Endothelial cell of umbilical vein (primary cell): ENCODE results near the gene WDR90. TPM values are rescaled to one million over a fixed set of nuclear protein-coding genes. Genes with fewer than 3 reads are reported as not detected.

Source experiments
- BruUV-seq: library from RNA; stranded (reverse); fragments of 400-500 nt; replicated peaks from 2 replicates; lab custom pipeline; 2021; lab: Mats Ljungman, UMichigan
- CTCF ChIA-PET: fragments of 300-600, 350-600 bp; sonication (Branson Sonifier 250); formaldehyde crosslinking; loops from one replicate; lab custom pipeline; 2021; ENCODE audit warnings: antibody characterized with exemption, inconsistent platforms; lab: Charles Lee
- POLR2A ChIA-PET: fragments of 300-600, 350-600 bp; sonication (Branson Sonifier 250); formaldehyde crosslinking; loops from one replicate; lab custom pipeline; 2021; ENCODE audit warnings: antibody characterized with exemption, inconsistent platforms; lab: Charles Lee
- DNase-seq: peaks from one replicate; pipeline ENCODE4 v3.0.0-alpha.2; 2011; ENCODE audit warnings: low read depth, low spot score
- FAIRE-seq: peaks from 2 replicates; lab custom pipeline; 2011; peaks lifted over from hg19 to GRCh38; lab: Jason Lieb, UNC
- H2AFZ ChIP-seq: 2 replicates; pipeline ENCODE4 v1.6.0; 2012; ENCODE audit warnings: low read depth, low read length, control low read depth, inconsistent platforms
- H3K27ac ChIP-seq: 2 replicates; pipeline ENCODE4 v1.5.1; 2011; ENCODE audit warnings: low read depth, mild to moderate bottlenecking, control low read depth, low read length, moderate library complexity; ENCODE audit not compliant: insufficient read depth
- H3K27me3 ChIP-seq, 2 experiments: 2 replicates each; pipeline versions ENCODE4 v1.6.0 to v1.6.1; 2011; ENCODE audit warnings: low read length in 2 of 2, mixed read lengths in 1 of 2; ENCODE audit not compliant: control insufficient read depth in 2 of 2, insufficient read depth in 2 of 2
- H3K36me3 ChIP-seq, 2 experiments: 2 replicates in 1 of 2; 3 replicates in 1 of 2; pipeline ENCODE4 v1.5.1; 2011; ENCODE audit warnings: low read length in 2 of 2, mild to moderate bottlenecking in 1 of 2, moderate library complexity in 1 of 2; ENCODE audit not compliant: control insufficient read depth in 2 of 2, insufficient read depth in 2 of 2; ENCODE audit errors: extremely low read depth in 1 of 2
- H3K4me1 ChIP-seq: 3 replicates; pipeline ENCODE4 v1.5.1; 2011; ENCODE audit warnings: mild to moderate bottlenecking, low read length; ENCODE audit not compliant: control insufficient read depth, insufficient read depth; ENCODE audit errors: extremely low read depth
- H3K4me2 ChIP-seq: 2 replicates; pipeline ENCODE4 v1.6.1; 2011; ENCODE audit warnings: low read length, control low read depth, mixed read lengths; ENCODE audit not compliant: insufficient read depth
- H3K4me3 ChIP-seq, 3 experiments: fragments of 200-600 bp in 1 of 3; sonication (generic), shearing (Covaris generic) in 1 of 3; replicated peaks in 1 of 3; 2 replicates each; pipeline ENCODE4 v1.5.1; 2011 to 2016; ENCODE audit warnings: control low read depth in 3 of 3, low read length in 3 of 3, mild to moderate bottlenecking in 2 of 3, inconsistent platforms in 1 of 3, low read depth in 1 of 3, moderate library complexity in 1 of 3; ENCODE audit not compliant: insufficient read depth in 1 of 3
- H3K79me2 ChIP-seq: 2 replicates; pipeline ENCODE4 v1.6.0; 2012; ENCODE audit warnings: low read length, inconsistent platforms; ENCODE audit not compliant: control insufficient read depth, insufficient read depth
- H3K9ac ChIP-seq: replicated peaks from 2 replicates; pipeline ENCODE3; 2011; ENCODE audit warnings: low read length, control low read depth; ENCODE audit not compliant: insufficient read depth; ENCODE audit errors: extremely low read depth
- H3K9me1 ChIP-seq: replicated peaks from 3 replicates; pipeline ENCODE4 v1.6.0; 2011; ENCODE audit warnings: mild to moderate bottlenecking, low read length; ENCODE audit not compliant: control insufficient read depth, insufficient read depth; ENCODE audit errors: extremely low read depth
- H3K9me3 ChIP-seq: replicated peaks from 2 replicates; pipeline ENCODE4 v1.5.1; 2012; ENCODE audit warnings: low read length, inconsistent platforms; ENCODE audit not compliant: control insufficient read depth, insufficient read depth
- H4K20me1 ChIP-seq: replicated peaks from 2 replicates; pipeline ENCODE3; 2011; ENCODE audit warnings: mild to moderate bottlenecking, low read length; ENCODE audit not compliant: control insufficient read depth, insufficient read depth; ENCODE audit errors: extremely low read depth
- EZH2 ChIP-seq: IDR thresholded peaks from 2 replicates; pipeline ENCODE4 v1.6.1; 2012; ENCODE audit warnings: borderline replicate concordance, low read depth, mild to moderate bottlenecking, moderate library complexity, low read length, inconsistent platforms; ENCODE audit not compliant: severe bottlenecking
- FOS ChIP-seq: IDR thresholded peaks from 2 replicates; pipeline ENCODE4 v1.6.1; 2011; ENCODE audit warnings: mild to moderate bottlenecking, low read length, moderate library complexity, borderline replicate concordance; ENCODE audit not compliant: insufficient read depth
- GATA2 ChIP-seq: IDR thresholded peaks from 2 replicates; pipeline ENCODE4 v1.7.0; 2011; ENCODE audit warnings: low read depth, mild to moderate bottlenecking, moderate library complexity, mixed read lengths, low read length; ENCODE audit not compliant: insufficient read length, insufficient read depth
- JUN ChIP-seq: IDR thresholded peaks from 2 replicates; pipeline ENCODE4 v1.6.1; 2011; ENCODE audit warnings: borderline replicate concordance, low read depth; ENCODE audit not compliant: insufficient read length, insufficient read depth
- POLR2AphosphoS5 ChIP-seq: IDR thresholded peaks from 2 replicates; pipeline ENCODE4 v1.6.1; 2012; ENCODE audit warnings: low read depth, mild to moderate bottlenecking, control low read depth, low read length, moderate library complexity; ENCODE audit not compliant: insufficient read depth
- dilution Hi-C: fragments of 300-500 bp; cut with MboI; formaldehyde crosslinking; loops from one replicate; pipeline ENCODE4 v1.15.0; 2019; ENCODE audit warnings: low sequenced_read_pairs; ENCODE audit not compliant: extremely low pct_ligation_motif_present
- intact Hi-C: fragments of 100-400 bp; cut with micrococcal nuclease; formaldehyde crosslinking; loops from one replicate; pipeline ENCODE4 v1.10.0; 2022
- polyA plus RNA-seq, 4 experiments: library from polyadenylated mRNA; depleted of rRNA in 3 of 4; stranded (reverse) in 3 of 4; unstranded in 1 of 4; fragments of >200 nt; gene quantifications; 2 replicates each; pipeline versions ENCODE4 v1.2.1 to v1.2.3, GENCODE V29; 2011 to 2012; ENCODE audit warnings: missing spikeins in 1 of 4
- total RNA-seq: library from RNA; stranded (reverse); gene quantifications from 2 replicates; pipeline ENCODE4 v1.2.3, GENCODE V29; 2021
- TF ChIP-seq, protein P1 (sequence below): IDR thresholded peaks from 2 replicates; pipeline ENCODE4 v1.6.1; 2011; ENCODE audit not compliant: insufficient read depth, insufficient read length
- TF ChIP-seq, protein P2 (sequence below), 2 donors: IDR thresholded peaks; 1 replicate in 1 of 2; 2 replicates in 1 of 2; pipeline ENCODE4 v1.5.1; 2011; ENCODE audit warnings: low read length in 2 of 2, mild to moderate bottlenecking in 2 of 2, moderate library complexity in 2 of 2, control low read depth in 1 of 2, inconsistent platforms in 1 of 2, low read depth in 1 of 2; ENCODE audit not compliant: insufficient read depth in 1 of 2; ENCODE audit errors: extremely low read depth in 1 of 2

WDR90 gene
- total and polyA plus RNA-seq, 2 donors (not counting 3 experiments of a cell fraction or from before 2014, with no cell fraction given): 22.2 to 51.8 TPM

DNA sequence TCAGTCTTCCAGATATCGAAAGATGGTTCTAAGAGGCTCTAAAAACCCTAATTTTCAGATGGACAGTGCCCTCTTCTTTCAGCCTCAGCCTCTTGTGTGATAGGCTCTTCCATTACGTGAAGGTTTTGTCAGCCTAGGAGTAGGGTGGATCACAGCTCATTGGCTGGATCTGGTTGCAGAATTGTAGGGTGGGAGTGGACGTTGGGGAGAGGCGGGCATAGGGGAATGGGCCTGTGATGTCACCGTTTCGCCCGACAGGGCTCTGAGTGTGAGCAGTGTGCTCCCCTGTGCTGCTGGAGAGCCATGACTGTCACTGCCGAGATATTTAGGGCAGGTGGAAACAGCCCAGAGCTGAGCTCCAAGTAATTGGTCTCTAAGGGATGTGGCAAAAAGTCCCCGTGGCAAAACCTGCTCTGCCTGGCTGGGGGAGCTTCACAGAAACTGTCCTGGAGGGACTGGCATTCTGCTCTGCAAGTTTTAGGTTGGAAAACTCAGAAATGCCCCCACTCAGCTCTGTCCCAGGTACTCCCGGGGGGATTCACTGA is 24.6 kb upstream of the WDR90 start:
- no TSS peak for BruUV-seq
- Histone ChIP-seq H3K4me2 (no peak overlapping the region), H3K36me3 (peaks cover 0 to 5% of the 10 kb centered on the region in 2 experiments), H3K9me1 (no peaks in the 10 kb centered on the region), H3K9ac (no peak overlapping the region), H3K79me2 (no peaks in the 10 kb centered on the region), H3K27ac (no peak overlapping the region), H3K27me3 (no peaks in the 10 kb centered on the region), H3K4me1 (peaks cover 3% of the 10 kb centered on the region), H3K4me3 (no peak overlapping the region), H3K9me3 (no peaks in the 10 kb centered on the region), H4K20me1 (no peaks in the 10 kb centered on the region), H2AFZ (no peak overlapping the region)
- TF ChIP-seq FOS: no peak
- TF ChIP-seq POLR2AphosphoS5: no peak
- TF ChIP-seq, protein P1, sequence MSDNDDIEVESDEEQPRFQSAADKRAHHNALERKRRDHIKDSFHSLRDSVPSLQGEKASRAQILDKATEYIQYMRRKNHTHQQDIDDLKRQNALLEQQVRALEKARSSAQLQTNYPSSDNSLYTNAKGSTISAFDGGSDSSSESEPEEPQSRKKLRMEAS: no peak
- ChIA-PET POLR2A (no interaction called here), CTCF (interaction anchor here (1.0 to 1.6 kb wide), 2 partner anchors 17 to 24 kb away, joined by 3 to 4 read pairs; partner anchors contain the start of gene MCRIP2)
- no peak for DNase-seq
- intact Hi-C loops (no loop called here), dilution Hi-C loops (no loop called here)
- FAIRE-seq: no peak

DNA sequence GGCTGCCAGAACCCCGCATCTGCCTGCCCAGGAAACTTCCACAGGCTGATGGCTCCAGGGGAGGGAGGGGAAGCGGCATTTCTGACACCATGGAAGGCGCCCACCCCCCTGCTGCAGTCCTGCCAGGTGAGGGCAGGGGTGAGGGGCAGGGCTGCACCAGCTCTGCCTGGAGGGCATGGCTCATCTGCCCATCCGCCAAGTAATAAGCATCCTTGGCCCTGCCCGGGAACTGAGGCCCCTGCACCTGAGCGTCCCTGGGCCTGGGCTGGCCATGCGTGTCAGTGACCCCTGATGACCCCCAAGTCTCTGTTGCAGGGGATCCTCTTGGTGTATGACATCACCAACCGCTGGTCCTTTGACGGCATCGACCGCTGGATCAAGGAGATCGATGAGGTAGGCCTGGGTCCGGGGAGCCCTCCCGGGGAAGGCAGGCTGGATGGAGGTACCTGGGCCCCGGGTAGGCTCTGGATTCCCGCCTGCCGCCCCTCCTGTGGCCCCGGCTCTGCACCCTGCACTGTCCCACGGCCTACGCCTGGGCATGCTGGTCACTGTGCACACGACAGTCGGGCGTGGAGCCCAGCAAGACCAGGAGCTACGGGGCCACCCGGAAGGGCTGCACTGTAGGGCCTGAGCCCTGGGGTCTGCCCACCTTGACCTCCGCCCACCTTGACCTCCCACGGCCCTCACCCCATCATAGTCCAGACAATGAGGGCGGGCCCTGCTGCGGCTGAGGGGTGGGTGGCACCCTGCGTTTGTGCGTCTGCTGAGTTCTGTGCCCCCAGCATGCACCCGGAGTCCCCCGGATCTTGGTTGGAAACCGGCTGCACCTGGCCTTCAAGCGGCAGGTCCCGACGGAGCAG is 23.8 kb upstream of the WDR90 start:
- FAIRE-seq (no peak), DNase-seq (no peak)
- Histone ChIP-seq H3K4me1 (peaks cover 3% of the 10 kb centered on the region), H3K27me3 (no peaks in the 10 kb centered on the region), H3K4me2 (no peak overlapping the region), H3K79me2 (no peaks in the 10 kb centered on the region), H3K9me1 (no peaks in the 10 kb centered on the region), H3K9me3 (no peaks in the 10 kb centered on the region), H3K9ac (no peak overlapping the region), H2AFZ (no peak overlapping the region), H3K36me3 (peaks cover 0 to 5% of the 10 kb centered on the region in 2 experiments), H3K27ac (no peak overlapping the region), H3K4me3 (no peak overlapping the region), H4K20me1 (no peaks in the 10 kb centered on the region)
- dilution Hi-C loops: no loop called here
- POLR2A ChIA-PET: no interaction called here
- CTCF ChIA-PET: interaction anchor here (1.0 to 1.6 kb wide), 2 partner anchors 17 to 23 kb away, joined by 3 to 4 read pairs; partner anchors contain the start of gene MCRIP2
- intact Hi-C loops: no loop called here
- TF ChIP-seq JUN (no peak), GATA2 (no peak), EZH2 (no peak)
- TF ChIP-seq, protein P2, sequence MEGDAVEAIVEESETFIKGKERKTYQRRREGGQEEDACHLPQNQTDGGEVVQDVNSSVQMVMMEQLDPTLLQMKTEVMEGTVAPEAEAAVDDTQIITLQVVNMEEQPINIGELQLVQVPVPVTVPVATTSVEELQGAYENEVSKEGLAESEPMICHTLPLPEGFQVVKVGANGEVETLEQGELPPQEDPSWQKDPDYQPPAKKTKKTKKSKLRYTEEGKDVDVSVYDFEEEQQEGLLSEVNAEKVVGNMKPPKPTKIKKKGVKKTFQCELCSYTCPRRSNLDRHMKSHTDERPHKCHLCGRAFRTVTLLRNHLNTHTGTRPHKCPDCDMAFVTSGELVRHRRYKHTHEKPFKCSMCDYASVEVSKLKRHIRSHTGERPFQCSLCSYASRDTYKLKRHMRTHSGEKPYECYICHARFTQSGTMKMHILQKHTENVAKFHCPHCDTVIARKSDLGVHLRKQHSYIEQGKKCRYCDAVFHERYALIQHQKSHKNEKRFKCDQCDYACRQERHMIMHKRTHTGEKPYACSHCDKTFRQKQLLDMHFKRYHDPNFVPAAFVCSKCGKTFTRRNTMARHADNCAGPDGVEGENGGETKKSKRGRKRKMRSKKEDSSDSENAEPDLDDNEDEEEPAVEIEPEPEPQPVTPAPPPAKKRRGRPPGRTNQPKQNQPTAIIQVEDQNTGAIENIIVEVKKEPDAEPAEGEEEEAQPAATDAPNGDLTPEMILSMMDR (IDR thresholded peaks at IDR 0.05; ENCODE audit: extremely low read depth in 1 of 2, insufficient read depth in 1 of 2, low read depth in 1 of 2, low read length in 2 of 2): no peak
- BruUV-seq: no TSS peak
